Tongue (tissue), 2 donors: ENCODE measurements around the gene DNAJC4. TPM values are rescaled to one million over a fixed set of nuclear protein-coding genes. Genes with fewer than 3 reads are reported as not detected.

Source experiments
- DNase-seq: peaks from one replicate; pipeline ENCODE4 v3.0.0-alpha.2; 2015
- total RNA-seq: library from RNA; depleted of rRNA; stranded (reverse); fragments of >200 nt; gene quantifications from one replicate; pipeline ENCODE4 v1.2.3, GENCODE V29; 2014

Gene DNAJC4
- total RNA-seq, 1 donor from 2014 or later = 16.7 TPM

GRCh38 chr11:64229090-64229743 lies 1.1 kb upstream of the DNAJC4 start:
- DNase-seq = no peak

- DNase-seq = no peak
These were observed 591 bp upstream of the DNAJC4 start for GRCh38 chr11:64229744-64230170.

GRCh38 chr11:64230985-64231365 lies 627 bp downstream of the DNAJC4 start:
- DNase-seq = no peak

- no peak for DNase-seq
These were observed 1.2 kb downstream of the DNAJC4 start for GRCh38 chr11:64231546-64231945.

- DNase-seq = no peak
These were observed 2.0 kb downstream of the DNAJC4 start for GRCh38 chr11:64232182-64232966.

- DNase-seq = no peak
These were observed 2.6 kb downstream of the DNAJC4 start for GRCh38 chr11:64232967-64233315.

GRCh38 chr11:64233913-64234586 lies 3.7 kb downstream of the DNAJC4 start, which contains the start of gene VEGFB:
Gene VEGFB, plus strand, starts transcription at chr11:64234584. Its CDS starts 250 bp downstream, at chr11:64234834.
- DNase-seq = peak; percentile 84

GRCh38 chr11:64234647-64235379 lies 4.5 kb downstream of the DNAJC4 start:
- DNase-seq = peak; percentile 51

GRCh38 chr11:64235437-64236161 lies 5.3 kb downstream of the DNAJC4 start:
- DNase-seq = no peak

- DNase-seq = peak; percentile 56
These were observed 7.2 kb downstream of the DNAJC4 start for GRCh38 chr11:64237484-64237951.

GRCh38 chr11:64238076-64238475 lies 7.7 kb downstream of the DNAJC4 start:
- no peak for DNase-seq

- no peak for DNase-seq
These were observed 8.7 kb downstream of the DNAJC4 start for GRCh38 chr11:64238999-64239398.

GRCh38 chr11:64239662-64240434 lies 9.5 kb downstream of the DNAJC4 start:
- DNase-seq = no peak

GRCh38 chr11:64240435-64241240 lies 10.3 kb downstream of the DNAJC4 start, which contains the start of gene FKBP2:
Gene FKBP2, plus strand, starts transcription at chr11:64241095. Its CDS starts 1,293 bp downstream, at chr11:64242388.
- DNase-seq = peak; percentile 99

GRCh38 chr11:64241241-64241490 lies 10.8 kb downstream of the DNAJC4 start:
- peak; percentile 100 for DNase-seq

- DNase-seq = peak; percentile 58
These were observed 11.4 kb downstream of the DNAJC4 start for GRCh38 chr11:64241491-64242374.

GRCh38 chr11:64243236-64243854 lies 13.0 kb downstream of the DNAJC4 start:
- no peak for DNase-seq

- no peak for DNase-seq
These were observed 13.8 kb downstream of the DNAJC4 start for GRCh38 chr11:64244107-64244506.

- no peak for DNase-seq
These were observed 14.6 kb downstream of the DNAJC4 start for GRCh38 chr11:64244966-64245365.
